Measurements from ENCODE around the gene CYGB. TPM values are rescaled to one million over a fixed set of nuclear protein-coding genes. Genes with fewer than 3 reads are reported as not detected.
A peak's percentile ranks its signal among the peaks of the same experiment; 100 is the strongest.

CYGB gene
- total and polyA plus RNA-seq, 10 of the 15 experiments (the other 5 are each of a cell fraction or from before 2014, with no cell fraction given) = 0.34 TPM; not detected in 9

- ChIA-PET CTCF (interaction anchor here (1.6 kb wide), 1 partner anchor 11 kb away, joined by 6 read pairs; no protein-coding TSS in a partner anchor), RAD21 (ENCODE audit: unreplicated experiment) (interaction anchor here (1.4 kb wide), 1 partner anchor 12 kb away, joined by 4 read pairs; no protein-coding TSS in a partner anchor), SMC1A (ENCODE audit: uncharacterized antibody, unreplicated experiment) (no interaction called here), POLR2A (no interaction called here)
- no peak within 1 kb of the TSS for H3K27ac ChIP-seq (ENCODE audit: control insufficient read depth, insufficient read depth)
- ATAC-seq (peak; percentile 34; the same call in 1 of the 3 replicates), FAIRE-seq (no peak), DNase-seq (ENCODE audit: low read depth, low spot score) (no peak)
- H3K79me2 ChIP-seq (ENCODE audit: control insufficient read depth, insufficient read depth, low read length) = no peaks in the 10 kb centered on the region
- no TSS peak for BruUV-seq (replicated peaks)
- peaks cover 5 to 9% of the 10 kb centered on the region in 2 experiments for H3K27me3 ChIP-seq (replicated peaks in 1 of 2; ENCODE audit: control insufficient read depth in 2 of 2, insufficient read depth in 2 of 2, low read length in 1 of 2)
- H2AFZ ChIP-seq (ENCODE audit: control insufficient read depth, low read depth, low read length) = no peak within 1 kb of the TSS
- H3K36me3 ChIP-seq (ENCODE audit: control insufficient read depth in 2 of 2, insufficient read depth in 2 of 2, low read length in 1 of 2) = no peaks in the 10 kb centered on the region
- intact Hi-C loops (cut with micrococcal nuclease; ENCODE audit: unreplicated experiment) = no loop called here
- WGBS (ENCODE audit: insufficient coverage, insufficient replicate concordance, low lambda C conversion rate, missing lambda C conversion rate) = 52% methylated on average over 18 of the region's 22 CpGs
- no peak for TF ChIP-seq JUNB (IDR thresholded peaks at IDR 0.05)
- no peak for TF ChIP-seq E4F1 (IDR thresholded peaks at IDR 0.05; ENCODE audit: borderline replicate concordance, partially characterized antibody)
- 0 out of 6 replicates have a peak, but pooled peaks of 1 of the 3 experiments have one; percentile 5 for TF ChIP-seq CTCF (IDR thresholded peaks at IDR 0.05 in 2 of 3, conservative IDR thresholded peaks at IDR 0.05 in 1 of 3; ENCODE audit: control insufficient read depth in 2 of 3, extremely low read depth in 1 of 3, insufficient read depth in 1 of 3, low read depth in 3 of 3, low read length in 3 of 3)
- TF ChIP-seq KLF5 (IDR thresholded peaks at IDR 0.05; ENCODE audit: partially characterized antibody) = no peak
- H3K4me3 ChIP-seq = no peak within 1 kb of the TSS
- no peaks in the 10 kb centered on the region for H4K20me1 ChIP-seq (ENCODE audit: control insufficient read depth, insufficient read depth)
- no peak within 1 kb of the TSS for H3K9ac ChIP-seq (ENCODE audit: control insufficient read depth, insufficient read depth, low read length)
- no peaks in the 10 kb centered on the region for H3K4me1 ChIP-seq (ENCODE audit: control insufficient read depth, insufficient read depth, low read length)
- in situ Hi-C loops (cut with MboI) = no loop called here
- H3K4me2 ChIP-seq (ENCODE audit: control insufficient read depth, insufficient read depth) = no peak within 1 kb of the TSS
- no peaks in the 10 kb centered on the region for H3K9me3 ChIP-seq (replicated peaks; ENCODE audit: control insufficient read depth, insufficient read depth, low read length)
Measured at GRCh38 chr17:76539631-76540271, 2.2 kb upstream of the CYGB start, which contains the start of gene PRCD. Gene PRCD (plus strand): TSS chr17:76540044. CDS start chr17:76540142, 98 bp downstream.
